Effector memory CD8-positive, alpha-beta T cell (primary cell): ENCODE measurements around the gene RABGAP1L.

ENCODE experiments used
- ATAC-seq: fragments of 150-1000 bp; cut with Tn5 transposase; replicated peaks from 2 replicates; pipeline ENCODE4 v1.10.0; 2021; ENCODE audit warnings: mild to moderate bottlenecking, moderate library complexity
- DNase-seq, 3 experiments: peaks; one replicate each; pipeline ENCODE4 v3.0.0; 2021
- H3K27ac Mint-ChIP-seq, 2 donors: one replicate each; pipeline ENCODE4 v1.8.0; 2022; ENCODE audit warnings: mild to moderate bottlenecking in 2 of 2, mixed read lengths in 2 of 2, moderate library complexity in 2 of 2
- H3K27me3 Mint-ChIP-seq, 2 donors: one replicate each; pipeline ENCODE4 v1.8.0; 2022; ENCODE audit warnings: mixed read lengths in 2 of 2
- H3K36me3 Mint-ChIP-seq: one replicate; pipeline ENCODE4 v1.8.0; 2022; ENCODE audit warnings: mild to moderate bottlenecking, moderate library complexity, mixed read lengths; ENCODE audit not compliant: insufficient read depth
- H3K4me1 Mint-ChIP-seq, 2 donors: one replicate each; pipeline ENCODE4 v1.8.0; 2022; ENCODE audit warnings: low read depth in 2 of 2, mixed read lengths in 2 of 2
- H3K4me3 Mint-ChIP-seq, 2 donors: one replicate each; pipeline ENCODE4 v1.8.0; 2022; ENCODE audit warnings: mild to moderate bottlenecking in 2 of 2, mixed read lengths in 2 of 2, moderate library complexity in 2 of 2
- H3K9me3 Mint-ChIP-seq, 2 donors: one replicate each; pipeline ENCODE4 v1.8.0; 2022; ENCODE audit warnings: mixed read lengths in 2 of 2

Gene RABGAP1L

DNA sequence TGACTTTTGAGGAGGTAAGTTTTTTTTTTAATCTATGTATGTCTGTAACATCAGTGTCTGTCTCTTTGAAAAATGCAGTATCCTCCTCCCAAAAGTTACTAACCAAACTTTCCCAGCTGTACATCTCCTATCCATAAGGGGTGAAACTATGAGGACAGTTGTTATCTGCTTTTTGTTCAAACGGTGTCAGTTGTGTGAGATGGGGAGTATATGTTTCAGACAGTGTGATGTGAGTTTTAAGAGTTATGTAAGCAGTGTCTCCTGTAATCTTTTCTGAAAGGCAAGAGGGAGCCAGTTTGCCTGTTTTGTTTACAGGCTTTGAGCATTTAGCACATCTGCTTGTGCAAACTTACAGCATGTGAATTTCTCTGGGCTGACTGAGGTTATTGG is 805.6 kb downstream of the RABGAP1L start:
- DNase-seq, result peak in 2 of 3 experiments; percentile 21 to 36
- ATAC-seq, result peak; percentile 47
- Mint-ChIP-seq H3K36me3 (peaks cover 37% of the 10 kb centered on the region), H3K27ac (peak overlapping the region; percentile 91 to 94), H3K9me3 (no peaks in the 10 kb centered on the region), H3K4me3 (peak overlapping the region; percentile 63 to 68), H3K27me3 (no peaks in the 10 kb centered on the region), H3K4me1 (peaks cover 46 to 59% of the 10 kb centered on the region in 2 donors)

DNA sequence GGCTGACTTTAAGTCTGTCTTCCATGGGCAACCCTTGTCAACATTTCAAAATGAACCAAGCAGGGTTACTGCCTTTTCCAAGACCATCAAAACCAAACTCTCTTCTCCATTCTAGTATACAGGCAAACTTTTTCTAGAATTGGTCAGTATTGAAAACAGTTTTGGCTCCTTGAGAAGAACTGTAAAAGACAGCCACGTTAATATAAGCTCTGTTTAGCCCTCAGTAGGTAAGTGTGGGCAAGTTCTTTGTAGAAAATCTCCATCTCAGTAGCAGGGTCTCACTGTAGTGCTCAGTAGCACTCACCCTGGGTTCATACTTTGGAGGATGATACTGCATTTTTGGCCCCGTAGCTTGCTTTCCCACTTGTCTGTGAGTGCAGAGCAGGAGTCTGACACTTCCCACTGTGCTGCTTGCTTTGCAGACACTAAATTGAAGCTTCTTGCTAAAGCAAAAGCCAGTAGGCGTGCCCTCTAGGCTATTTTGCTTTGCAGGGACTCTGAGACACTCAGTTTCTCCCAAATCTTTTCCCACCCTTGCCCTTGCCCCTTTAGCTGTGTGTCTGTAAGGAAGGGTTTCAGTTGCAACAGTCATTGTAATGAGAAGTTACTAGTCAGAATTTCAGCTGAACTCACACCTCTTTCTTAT is 806.2 kb downstream of the RABGAP1L start:
- H3K4me1 Mint-ChIP-seq, result peaks cover 50 to 64% of the 10 kb centered on the region in 2 donors
- H3K4me3 Mint-ChIP-seq, result peak overlapping the region; percentile 63 to 68
- DNase-seq (peak in 2 of 3 experiments; percentile 16 to 38), ATAC-seq (peak; percentile 9)
- peaks cover 39% of the 10 kb centered on the region for H3K36me3 Mint-ChIP-seq
- H3K27me3 Mint-ChIP-seq, result no peaks in the 10 kb centered on the region
- H3K9me3 Mint-ChIP-seq, result no peaks in the 10 kb centered on the region
- H3K27ac Mint-ChIP-seq, result peak overlapping the region; percentile 91 to 94

DNA sequence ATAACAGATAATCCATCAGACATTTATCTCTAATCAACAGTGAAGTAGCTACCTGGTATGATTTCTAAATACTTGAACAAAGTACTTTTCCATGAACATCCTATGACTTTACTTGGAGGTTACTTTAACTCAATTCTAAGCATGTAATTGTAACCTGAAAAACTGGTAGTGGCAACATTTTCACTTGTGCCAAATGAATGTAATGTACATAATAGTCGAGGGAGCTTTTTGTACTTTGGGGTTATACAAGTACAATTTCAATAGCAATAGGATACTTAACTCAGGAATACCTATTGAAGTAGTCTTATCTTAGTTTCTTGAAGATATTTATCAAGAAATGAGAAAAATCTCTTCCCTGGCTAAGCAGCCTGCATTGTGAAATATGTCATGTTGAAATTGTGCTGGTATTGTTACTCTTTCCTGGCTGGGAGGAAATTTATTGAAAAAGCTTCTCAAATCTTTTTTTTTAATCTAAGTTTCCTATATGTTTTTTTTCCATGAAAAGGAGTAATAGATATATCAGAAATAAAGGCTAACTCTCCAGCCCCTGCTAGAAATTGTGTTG is 806.8 kb downstream of the RABGAP1L start:
- H3K27ac Mint-ChIP-seq, result peak overlapping the region; percentile 91 to 94
- no peaks in the 10 kb centered on the region for H3K27me3 Mint-ChIP-seq
- H3K4me1 Mint-ChIP-seq, result peaks cover 50 to 65% of the 10 kb centered on the region in 2 donors
- H3K36me3 Mint-ChIP-seq, result peaks cover 39% of the 10 kb centered on the region
- no peak for DNase-seq
- H3K4me3 Mint-ChIP-seq, result peak overlapping the region; percentile 63 to 68
- no peak for ATAC-seq
- H3K9me3 Mint-ChIP-seq, result no peaks in the 10 kb centered on the region

DNA sequence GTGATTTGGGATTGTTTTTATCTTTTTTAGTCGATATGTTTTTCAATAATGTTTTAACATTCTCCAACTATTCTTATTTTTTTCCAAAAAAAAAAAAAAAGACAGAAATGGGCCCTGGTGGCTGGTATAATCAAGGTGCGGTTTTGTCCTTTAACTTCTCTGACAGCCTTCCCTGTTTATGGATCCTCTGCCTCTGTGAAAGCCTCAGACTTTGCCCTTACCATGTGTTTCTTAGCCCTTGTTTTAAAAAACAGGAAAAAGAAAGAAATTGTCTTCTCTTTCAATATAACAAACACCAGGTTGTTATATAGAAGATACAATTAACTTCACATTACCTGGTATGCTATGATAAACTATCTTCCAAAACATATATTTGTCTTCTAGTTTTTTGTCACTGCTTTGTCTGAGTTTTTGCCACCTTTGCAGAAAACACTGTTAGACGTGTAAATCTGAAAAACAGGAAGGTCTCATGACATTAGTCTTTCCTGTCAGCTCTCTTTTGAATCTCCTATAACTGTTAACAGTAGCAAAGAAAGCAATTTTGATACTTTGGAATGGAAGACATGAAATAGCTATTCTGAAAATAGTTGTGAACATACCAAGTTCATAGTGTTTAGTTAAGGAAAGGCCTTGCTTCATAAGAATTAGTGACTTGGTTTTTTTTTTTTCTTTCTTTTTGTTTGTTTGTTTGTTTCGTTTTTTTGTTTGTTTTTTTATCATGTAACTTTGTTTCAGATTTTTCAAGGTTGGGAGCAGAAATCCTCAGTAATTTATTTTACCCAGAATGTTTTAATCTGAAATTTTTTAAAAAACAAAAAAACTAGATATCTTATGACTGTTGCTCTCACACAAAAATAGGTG is 808.8 kb downstream of the RABGAP1L start:
- H3K27ac Mint-ChIP-seq, result peak overlapping the region; percentile 91 to 94

DNA sequence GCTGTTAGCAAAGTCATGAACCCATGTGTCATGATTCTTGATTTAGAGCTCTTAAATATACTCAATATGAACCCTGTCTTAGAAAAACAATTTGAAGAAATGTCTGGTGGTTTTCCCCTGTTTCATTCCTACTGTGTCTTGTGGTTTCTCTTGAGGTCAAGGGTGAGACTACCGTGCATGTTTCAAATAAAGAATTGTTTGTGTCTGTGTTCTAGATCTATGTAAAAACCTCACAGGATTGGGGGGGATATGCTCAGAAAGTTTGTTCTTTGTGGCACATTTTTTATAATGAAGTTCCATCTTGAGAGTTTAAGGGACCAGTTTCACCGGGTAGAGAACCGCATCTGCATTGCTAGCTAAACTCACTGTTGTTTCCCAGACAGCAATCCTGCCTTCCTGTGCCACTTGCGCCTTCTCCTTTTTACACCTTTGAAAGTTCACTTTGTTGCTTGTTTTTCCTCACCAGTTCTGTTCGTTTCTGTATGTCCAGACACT is 809.5 kb downstream of the RABGAP1L start:
- Mint-ChIP-seq H3K36me3 (peaks cover 45% of the 10 kb centered on the region), H3K4me1 (peaks cover 53 to 74% of the 10 kb centered on the region in 2 donors), H3K9me3 (no peaks in the 10 kb centered on the region), H3K27ac (peak overlapping the region; percentile 91 to 94), H3K4me3 (peak overlapping the region; percentile 76 to 78), H3K27me3 (no peaks in the 10 kb centered on the region)
- ATAC-seq (peak; percentile 63), DNase-seq (peak; percentile 29 to 43 (median 35))

More for the DNA sequence above, 808.8 kb downstream of the RABGAP1L start:
- no peak for DNase-seq
- H3K9me3 Mint-ChIP-seq, result no peaks in the 10 kb centered on the region
- peaks cover 39% of the 10 kb centered on the region for H3K36me3 Mint-ChIP-seq
- no peaks in the 10 kb centered on the region for H3K27me3 Mint-ChIP-seq
- peaks cover 56 to 81% of the 10 kb centered on the region in 2 donors for H3K4me1 Mint-ChIP-seq
- peak; percentile 23 for ATAC-seq
- H3K4me3 Mint-ChIP-seq, result peak overlapping the region; percentile 76 to 78

DNA sequence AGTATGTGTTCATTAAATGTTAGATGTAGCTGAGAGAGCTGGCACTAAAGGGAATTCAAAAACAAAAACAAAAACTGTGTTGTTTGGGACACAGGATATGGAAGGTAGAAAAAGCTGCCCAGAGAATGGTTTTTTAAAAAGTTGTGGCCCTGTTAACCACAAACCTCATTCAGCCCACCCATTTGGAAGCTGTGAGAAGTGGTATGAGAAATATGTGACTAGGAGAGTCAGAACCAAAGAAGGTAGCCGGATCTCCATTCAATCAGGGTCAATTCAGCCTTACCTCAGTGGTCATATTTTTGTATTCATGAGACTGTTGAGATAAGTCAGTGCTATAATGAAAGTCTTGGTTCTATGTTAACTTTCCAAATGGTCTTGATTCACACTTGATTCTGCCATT is 810.7 kb downstream of the RABGAP1L start:
- DNase-seq, result no peak
- peak overlapping the region; percentile 76 to 78 for H3K4me3 Mint-ChIP-seq
- H3K9me3 Mint-ChIP-seq, result no peaks in the 10 kb centered on the region
- H3K36me3 Mint-ChIP-seq, result peaks cover 45% of the 10 kb centered on the region
- ATAC-seq, result peak; percentile 7
- no peaks in the 10 kb centered on the region for H3K27me3 Mint-ChIP-seq
- H3K27ac Mint-ChIP-seq, result peak overlapping the region; percentile 91 to 94
- H3K4me1 Mint-ChIP-seq, result peaks cover 41 to 62% of the 10 kb centered on the region in 2 donors

DNA sequence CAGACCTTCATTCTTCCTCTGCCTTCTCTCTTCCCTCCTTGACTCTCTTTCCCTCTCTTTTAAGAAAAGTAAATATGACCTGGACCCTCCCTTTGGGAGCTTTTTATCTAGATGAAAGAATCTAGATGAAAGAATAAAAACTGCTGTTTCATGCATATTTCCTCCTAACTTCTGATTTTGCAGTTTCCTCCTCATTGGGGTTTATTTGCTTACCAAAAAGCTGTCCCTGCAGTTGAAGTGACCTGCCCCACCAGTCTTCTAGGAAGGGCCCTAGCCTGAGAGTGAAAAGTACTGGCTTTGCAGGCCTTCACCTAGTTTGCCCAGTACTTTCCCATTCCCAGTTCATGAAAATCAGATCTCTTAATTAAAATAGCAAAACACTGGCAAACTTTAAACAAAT is 812.1 kb downstream of the RABGAP1L start:
- Mint-ChIP-seq H3K27me3 (no peaks in the 10 kb centered on the region), H3K4me1 (peaks cover 35 to 50% of the 10 kb centered on the region in 2 donors)

DNA sequence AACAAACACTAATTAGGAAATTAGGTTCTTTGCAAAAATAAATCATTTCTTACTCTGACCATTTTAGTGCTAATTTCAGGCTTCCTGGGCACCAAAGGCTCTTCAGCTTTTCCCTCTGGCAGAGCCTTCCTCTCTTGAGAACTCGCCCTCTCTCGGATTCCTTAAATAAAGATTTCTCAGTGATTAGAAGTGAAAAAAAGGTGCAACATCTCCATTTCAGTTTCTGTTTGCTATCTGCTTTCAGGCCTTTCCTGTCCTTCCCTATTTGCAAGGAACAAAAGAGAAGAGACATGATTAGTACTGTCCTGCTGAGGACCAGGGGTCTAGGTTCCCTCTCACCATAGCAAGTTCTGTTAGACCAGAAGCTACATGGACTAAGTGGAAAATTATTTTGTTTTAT is 812.6 kb downstream of the RABGAP1L start:
- no peaks in the 10 kb centered on the region for H3K27me3 Mint-ChIP-seq
- peak overlapping the region; percentile 60 to 69 for H3K4me3 Mint-ChIP-seq
- H3K36me3 Mint-ChIP-seq, result peaks cover 45% of the 10 kb centered on the region
- DNase-seq (no peak), ATAC-seq (no peak)
- H3K4me1 Mint-ChIP-seq, result peaks cover 33 to 51% of the 10 kb centered on the region in 2 donors
- H3K9me3 Mint-ChIP-seq, result no peaks in the 10 kb centered on the region
- H3K27ac Mint-ChIP-seq, result peak overlapping the region; percentile 89 to 95

More for the DNA sequence above, 812.1 kb downstream of the RABGAP1L start:
- peaks cover 48% of the 10 kb centered on the region for H3K36me3 Mint-ChIP-seq
- ATAC-seq (no peak), DNase-seq (no peak)
- peak overlapping the region; percentile 89 to 95 for H3K27ac Mint-ChIP-seq
- peak overlapping the region; percentile 60 to 69 for H3K4me3 Mint-ChIP-seq
- H3K9me3 Mint-ChIP-seq, result no peaks in the 10 kb centered on the region

DNA sequence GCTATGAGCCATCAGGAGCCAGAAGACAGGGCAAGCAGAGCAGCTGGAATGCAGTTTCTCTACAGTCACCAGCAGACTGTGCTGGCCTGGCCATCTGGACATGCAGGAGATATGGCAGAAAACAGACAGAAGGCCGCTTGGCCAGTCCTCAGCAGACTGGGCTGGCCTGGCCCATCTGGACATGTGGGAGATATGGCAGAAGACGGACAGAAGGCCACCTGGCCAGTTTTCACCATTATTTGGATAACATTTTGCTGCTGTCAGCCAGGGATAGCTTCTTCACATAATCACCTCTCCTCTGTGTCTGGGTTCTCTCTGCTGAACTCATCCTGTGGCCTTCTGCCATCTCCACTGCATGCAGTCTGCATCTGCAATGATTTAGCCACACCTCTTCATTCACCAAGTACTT is 815.4 kb downstream of the RABGAP1L start:
- DNase-seq, result no peak
- Mint-ChIP-seq H3K27ac (peak overlapping the region; percentile 55 to 60), H3K27me3 (no peaks in the 10 kb centered on the region), H3K9me3 (no peaks in the 10 kb centered on the region), H3K36me3 (peaks cover 32% of the 10 kb centered on the region), H3K4me3 (no peak overlapping the region), H3K4me1 (peaks cover 19 to 36% of the 10 kb centered on the region in 2 donors)
- ATAC-seq, result no peak

DNA sequence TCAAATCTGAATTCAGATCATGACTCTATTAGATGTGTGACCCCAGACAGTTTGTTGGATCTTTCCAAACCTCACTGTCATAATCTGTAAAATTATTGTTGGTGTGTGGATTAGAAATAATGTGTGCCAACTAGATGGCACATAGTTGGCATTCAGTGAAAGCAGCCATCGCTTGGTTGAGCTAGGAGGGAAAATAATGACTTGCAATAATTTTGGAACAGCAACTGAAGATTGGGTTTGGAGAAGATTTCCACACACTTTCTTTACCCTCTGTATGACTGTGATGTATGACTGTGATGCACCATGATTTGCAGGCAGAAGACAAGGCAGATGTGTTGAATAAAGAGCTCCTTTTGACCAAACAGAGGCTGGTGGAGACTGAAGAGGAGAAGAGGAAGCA is 816.4 kb downstream of the RABGAP1L start:
- Mint-ChIP-seq H3K27ac (peak overlapping the region; percentile 0 to 42), H3K4me3 (no peak overlapping the region), H3K36me3 (peaks cover 34% of the 10 kb centered on the region), H3K9me3 (no peaks in the 10 kb centered on the region), H3K4me1 (peaks cover 13 to 28% of the 10 kb centered on the region in 2 donors), H3K27me3 (no peaks in the 10 kb centered on the region)
- DNase-seq, result no peak
- ATAC-seq, result no peak

DNA sequence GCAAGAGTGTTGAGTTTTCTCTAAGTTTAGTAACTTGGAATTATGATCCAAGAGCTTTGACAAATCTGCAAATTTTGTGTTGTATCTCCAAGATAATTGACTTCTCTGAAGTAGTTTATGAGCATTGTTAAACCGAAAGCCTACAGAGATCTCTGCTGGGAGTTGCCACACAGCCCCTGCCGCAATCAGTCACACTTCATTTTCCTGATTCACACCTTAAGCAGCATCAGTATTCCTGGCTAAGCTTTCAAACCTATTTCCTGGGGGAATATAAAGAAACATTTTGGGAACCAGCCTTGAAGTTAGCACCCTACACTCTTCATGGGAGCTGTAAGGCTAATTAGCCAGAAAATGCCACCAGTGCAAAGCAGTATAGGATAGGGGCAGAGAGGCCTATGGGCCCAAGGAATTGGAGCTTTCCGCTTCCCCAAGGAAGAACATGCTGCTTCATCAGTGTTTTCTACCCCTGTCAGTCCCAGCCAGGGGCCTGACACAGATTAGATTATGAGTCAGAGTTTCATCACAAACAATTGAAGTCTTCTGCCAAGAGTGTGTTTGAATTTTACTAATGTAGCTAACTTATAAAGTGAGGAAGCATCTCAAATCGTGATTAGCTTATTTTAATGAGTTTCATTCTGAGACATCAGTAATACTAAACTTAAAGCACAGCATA is 817.3 kb downstream of the RABGAP1L start:
- no peaks in the 10 kb centered on the region for H3K27me3 Mint-ChIP-seq
- peaks cover 39% of the 10 kb centered on the region for H3K36me3 Mint-ChIP-seq
- no peak overlapping the region for H3K4me3 Mint-ChIP-seq
- no peak for ATAC-seq
- H3K9me3 Mint-ChIP-seq, result no peaks in the 10 kb centered on the region
- peak overlapping the region; percentile 0 to 44 for H3K27ac Mint-ChIP-seq
- DNase-seq, result no peak
- peaks cover 11 to 28% of the 10 kb centered on the region in 2 donors for H3K4me1 Mint-ChIP-seq

DNA sequence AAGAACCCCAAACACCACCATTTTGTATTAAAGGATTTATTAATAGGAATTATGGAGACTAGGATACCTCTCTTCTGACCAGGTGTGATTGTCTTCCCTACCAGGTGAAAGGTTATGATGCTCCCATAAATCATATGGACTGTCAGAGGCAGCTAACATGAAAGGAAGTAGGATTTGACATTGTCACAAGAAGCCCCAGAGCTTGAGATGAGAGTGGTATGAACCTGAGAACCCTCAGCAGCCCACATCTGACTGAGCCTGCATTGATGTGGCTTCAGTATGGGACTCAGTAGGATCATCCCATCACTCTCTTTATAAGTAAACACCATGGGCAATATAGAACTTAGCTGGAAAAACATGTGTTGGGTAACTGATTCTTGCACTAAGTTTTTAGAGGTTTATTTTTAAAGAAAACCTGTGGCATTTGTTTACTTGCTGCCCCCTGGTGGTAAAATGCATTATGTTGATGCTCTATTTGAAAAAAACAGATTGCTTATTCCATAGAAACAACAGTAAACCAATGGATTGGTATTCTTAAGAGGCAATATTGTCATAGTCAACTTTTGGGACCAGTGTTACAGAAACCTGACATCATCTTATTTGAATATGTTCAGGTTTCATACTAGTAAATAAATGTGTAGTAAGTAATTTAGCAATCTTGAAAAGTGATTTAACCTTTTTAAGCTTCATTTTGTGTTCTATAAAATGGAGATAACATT is 823.8 kb downstream of the RABGAP1L start:
- no peaks in the 10 kb centered on the region for H3K27me3 Mint-ChIP-seq
- ATAC-seq (no peak), DNase-seq (peak; percentile 58 to 69 (median 66))
- H3K4me3 Mint-ChIP-seq, result no peak overlapping the region
- H3K9me3 Mint-ChIP-seq, result no peaks in the 10 kb centered on the region
- H3K36me3 Mint-ChIP-seq, result peaks cover 41% of the 10 kb centered on the region
- peak overlapping the region in 1 of 2 donors; percentile 4 for H3K27ac Mint-ChIP-seq
- peaks cover 0 to 18% of the 10 kb centered on the region in 2 donors for H3K4me1 Mint-ChIP-seq
